IPS-15b (cell line): ENCODE results near the gene ORMDL3.

Source experiments
- H3K27me3 ChIP-seq: one replicate; pipeline ENCODE4 v1.6.1; 2013; ENCODE audit warnings: low read length; ENCODE audit not compliant: control insufficient read depth, insufficient read depth
- H3K36me3 ChIP-seq: one replicate; pipeline ENCODE4 v1.6.1; 2013; ENCODE audit warnings: low read length; ENCODE audit not compliant: control insufficient read depth, insufficient read depth
- H3K4me1 ChIP-seq: one replicate; pipeline ENCODE4 v1.6.1; 2013; ENCODE audit warnings: mild to moderate bottlenecking, low read length; ENCODE audit not compliant: control insufficient read depth, insufficient read depth
- H3K4me3 ChIP-seq: one replicate; pipeline ENCODE4 v1.5.1; 2013; ENCODE audit warnings: low read depth, low read length
- H3K9ac ChIP-seq: one replicate; pipeline ENCODE4 v1.6.1; 2013; ENCODE audit warnings: low read depth, mild to moderate bottlenecking, low read length
- H3K9me3 ChIP-seq: one replicate; pipeline ENCODE4 v1.6.1; 2013; ENCODE audit warnings: mild to moderate bottlenecking, low read length; ENCODE audit not compliant: control insufficient read depth, insufficient read depth

ORMDL3 gene

GRCh38 chr17:39928858-39929645, 1.7 kb upstream of the ORMDL3 start:
- no peaks in the 10 kb centered on the region for H3K9me3 ChIP-seq
- H3K27me3 ChIP-seq = no peaks in the 10 kb centered on the region
- no peak overlapping the region for H3K4me3 ChIP-seq
- H3K9ac ChIP-seq = no peak overlapping the region
- H3K36me3 ChIP-seq = peaks cover under 1% of the 10 kb centered on the region
- peaks cover 27% of the 10 kb centered on the region for H3K4me1 ChIP-seq

- peaks cover 24% of the 10 kb centered on the region for H3K4me1 ChIP-seq
- peak overlapping the region; percentile 82 for H3K4me3 ChIP-seq
- peak overlapping the region; percentile 74 for H3K9ac ChIP-seq
- no peaks in the 10 kb centered on the region for H3K27me3 ChIP-seq
- peaks cover 9% of the 10 kb centered on the region for H3K36me3 ChIP-seq
- no peaks in the 10 kb centered on the region for H3K9me3 ChIP-seq
Observed at GRCh38 chr17:39927929-39928857, 792 bp upstream of the ORMDL3 start.

GRCh38 chr17:39926588-39927100, 757 bp downstream of the ORMDL3 start:
- H3K36me3 ChIP-seq = peaks cover 23% of the 10 kb centered on the region
- peaks cover 24% of the 10 kb centered on the region for H3K4me1 ChIP-seq
- H3K9me3 ChIP-seq = no peaks in the 10 kb centered on the region
- H3K27me3 ChIP-seq = no peaks in the 10 kb centered on the region
- H3K9ac ChIP-seq = peak overlapping the region; percentile 60
- H3K4me3 ChIP-seq = peak overlapping the region; percentile 82

- no peaks in the 10 kb centered on the region for H3K27me3 ChIP-seq
- H3K4me3 ChIP-seq = peak overlapping the region; percentile 82
- no peak overlapping the region for H3K9ac ChIP-seq
- H3K36me3 ChIP-seq = peaks cover 25% of the 10 kb centered on the region
- peaks cover 24% of the 10 kb centered on the region for H3K4me1 ChIP-seq
- H3K9me3 ChIP-seq = no peaks in the 10 kb centered on the region
Observed at GRCh38 chr17:39926135-39926587, 1.2 kb downstream of the ORMDL3 start.

GRCh38 chr17:39925282-39926134, 1.9 kb downstream of the ORMDL3 start:
- Histone ChIP-seq H3K27me3 (no peaks in the 10 kb centered on the region), H3K4me1 (peaks cover 24% of the 10 kb centered on the region), H3K9ac (no peak overlapping the region), H3K36me3 (peaks cover 28% of the 10 kb centered on the region), H3K9me3 (no peaks in the 10 kb centered on the region), H3K4me3 (no peak overlapping the region)

GRCh38 chr17:39924691-39925055, 2.7 kb downstream of the ORMDL3 start:
- Histone ChIP-seq H3K4me1 (peaks cover 24% of the 10 kb centered on the region), H3K4me3 (no peak overlapping the region), H3K36me3 (peaks cover 31% of the 10 kb centered on the region), H3K27me3 (no peaks in the 10 kb centered on the region), H3K9me3 (no peaks in the 10 kb centered on the region), H3K9ac (peak overlapping the region; percentile 41)

- peaks cover 24% of the 10 kb centered on the region for H3K4me1 ChIP-seq
- no peaks in the 10 kb centered on the region for H3K9me3 ChIP-seq
- peak overlapping the region; percentile 8 for H3K4me3 ChIP-seq
- H3K36me3 ChIP-seq = peaks cover 35% of the 10 kb centered on the region
- H3K9ac ChIP-seq = no peak overlapping the region
- no peaks in the 10 kb centered on the region for H3K27me3 ChIP-seq
Observed at GRCh38 chr17:39923836-39924690, 3.3 kb downstream of the ORMDL3 start.

GRCh38 chr17:39923230-39923629, 4.2 kb downstream of the ORMDL3 start:
- H3K9ac ChIP-seq = no peak overlapping the region
- no peaks in the 10 kb centered on the region for H3K27me3 ChIP-seq
- H3K4me3 ChIP-seq = no peak overlapping the region
- H3K36me3 ChIP-seq = peaks cover 36% of the 10 kb centered on the region
- peaks cover 18% of the 10 kb centered on the region for H3K4me1 ChIP-seq
- no peaks in the 10 kb centered on the region for H3K9me3 ChIP-seq

- Histone ChIP-seq H3K9me3 (no peaks in the 10 kb centered on the region), H3K9ac (no peak overlapping the region), H3K4me3 (no peak overlapping the region), H3K4me1 (peaks cover 16% of the 10 kb centered on the region), H3K36me3 (peaks cover 36% of the 10 kb centered on the region), H3K27me3 (no peaks in the 10 kb centered on the region)
Observed at GRCh38 chr17:39922006-39922405, 5.4 kb downstream of the ORMDL3 start.

GRCh38 chr17:39921323-39921722, 6.1 kb downstream of the ORMDL3 start:
- Histone ChIP-seq H3K27me3 (no peaks in the 10 kb centered on the region), H3K4me3 (no peak overlapping the region), H3K4me1 (peaks cover 14% of the 10 kb centered on the region), H3K36me3 (peaks cover 36% of the 10 kb centered on the region), H3K9me3 (no peaks in the 10 kb centered on the region), H3K9ac (no peak overlapping the region)
